Measurements from ENCODE around the gene CAGE1.
A peak's percentile ranks its signal among the peaks of the same experiment; 100 is the strongest.

CAGE1 gene

GRCh38 chr6:7389451-7390225 lies at the start of gene CAGE1, which contains the start of gene RIOK1:
CAGE1 (minus strand) TSS chr6:7389742; CDS start chr6:7387173, 2,569 bp downstream.
RIOK1 (plus strand) TSS chr6:7389808; CDS start chr6:7390003, 195 bp downstream.
- TF ChIP-seq CTCF (IDR thresholded peaks at IDR 0.05; ENCODE audit: control insufficient read depth, extremely low read depth, insufficient read depth): no peak
- H3K4me3 ChIP-seq (ENCODE audit: low read depth, low read length): peak within 1 kb of the TSS; percentile 99
- peak; percentile 88 for DNase-seq (ENCODE audit: low read depth)

- TF ChIP-seq CTCF (IDR thresholded peaks at IDR 0.05; ENCODE audit: control insufficient read depth, extremely low read depth, insufficient read depth): no peak
- H3K4me3 ChIP-seq (ENCODE audit: low read depth, low read length): no peak overlapping the region
- no peak for DNase-seq (ENCODE audit: low read depth)
Observed at GRCh38 chr6:7439228-7439627, 49.7 kb upstream of the CAGE1 start.

- no peak for TF ChIP-seq CTCF (IDR thresholded peaks at IDR 0.05; ENCODE audit: control insufficient read depth, extremely low read depth, insufficient read depth)
- no peak for DNase-seq (ENCODE audit: low read depth)
- H3K4me3 ChIP-seq (ENCODE audit: low read depth, low read length): no peak overlapping the region
Observed at GRCh38 chr6:7438011-7438410, 48.5 kb upstream of the CAGE1 start.

GRCh38 chr6:7434672-7435071 lies 45.1 kb upstream of the CAGE1 start:
- H3K4me3 ChIP-seq (ENCODE audit: low read depth, low read length): no peak overlapping the region
- no peak for TF ChIP-seq CTCF (IDR thresholded peaks at IDR 0.05; ENCODE audit: control insufficient read depth, extremely low read depth, insufficient read depth)
- DNase-seq (ENCODE audit: low read depth): no peak

GRCh38 chr6:7433121-7433617 lies 43.6 kb upstream of the CAGE1 start:
- no peak overlapping the region for H3K4me3 ChIP-seq (ENCODE audit: low read depth, low read length)
- no peak for TF ChIP-seq CTCF (IDR thresholded peaks at IDR 0.05; ENCODE audit: control insufficient read depth, extremely low read depth, insufficient read depth)
- DNase-seq (ENCODE audit: low read depth): no peak

- TF ChIP-seq CTCF (IDR thresholded peaks at IDR 0.05; ENCODE audit: control insufficient read depth, extremely low read depth, insufficient read depth): no peak
- no peak overlapping the region for H3K4me3 ChIP-seq (ENCODE audit: low read depth, low read length)
- DNase-seq (ENCODE audit: low read depth): no peak
Observed at GRCh38 chr6:7432391-7433120, 43.0 kb upstream of the CAGE1 start.
